ENCODE measurements around the gene DHRSX. TPM values are rescaled to one million over a fixed set of nuclear protein-coding genes. Genes with fewer than 3 reads are reported as not detected.
"Not testable (repeated sequence)": the region's sequence is repeated elsewhere in the genome, so short reads cannot be mapped to it uniquely, and the experiment has no call there.

The DHRSX gene
- total and polyA plus RNA-seq, 2 donors from 2014 or later = 26.4 to 30.0 TPM

DNA sequence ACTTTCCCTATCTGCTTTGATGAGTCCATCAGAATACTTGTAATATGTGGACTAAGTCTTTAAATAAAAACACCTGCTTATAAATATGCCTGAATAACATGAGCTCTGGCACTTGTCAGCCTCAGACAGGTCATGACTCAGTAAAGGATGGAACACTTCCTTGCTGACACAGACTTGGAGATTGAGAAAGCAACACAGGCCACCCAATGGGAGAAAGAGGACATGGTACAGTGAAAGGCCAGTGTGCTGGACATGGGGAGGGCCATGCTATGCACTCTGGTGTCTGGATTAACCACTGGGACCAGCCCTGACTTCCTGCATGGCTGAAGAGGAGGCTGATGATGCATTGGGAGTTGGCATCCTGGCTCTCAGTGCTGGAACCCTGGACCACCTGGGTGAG is 149.5 kb downstream of the DHRSX start:
- no peaks in the 10 kb centered on the region for H3K9me3 ChIP-seq (ENCODE audit: control insufficient read depth in 2 of 3, insufficient read depth in 1 of 3, low read length in 3 of 3)
- TF ChIP-seq, protein P1, sequence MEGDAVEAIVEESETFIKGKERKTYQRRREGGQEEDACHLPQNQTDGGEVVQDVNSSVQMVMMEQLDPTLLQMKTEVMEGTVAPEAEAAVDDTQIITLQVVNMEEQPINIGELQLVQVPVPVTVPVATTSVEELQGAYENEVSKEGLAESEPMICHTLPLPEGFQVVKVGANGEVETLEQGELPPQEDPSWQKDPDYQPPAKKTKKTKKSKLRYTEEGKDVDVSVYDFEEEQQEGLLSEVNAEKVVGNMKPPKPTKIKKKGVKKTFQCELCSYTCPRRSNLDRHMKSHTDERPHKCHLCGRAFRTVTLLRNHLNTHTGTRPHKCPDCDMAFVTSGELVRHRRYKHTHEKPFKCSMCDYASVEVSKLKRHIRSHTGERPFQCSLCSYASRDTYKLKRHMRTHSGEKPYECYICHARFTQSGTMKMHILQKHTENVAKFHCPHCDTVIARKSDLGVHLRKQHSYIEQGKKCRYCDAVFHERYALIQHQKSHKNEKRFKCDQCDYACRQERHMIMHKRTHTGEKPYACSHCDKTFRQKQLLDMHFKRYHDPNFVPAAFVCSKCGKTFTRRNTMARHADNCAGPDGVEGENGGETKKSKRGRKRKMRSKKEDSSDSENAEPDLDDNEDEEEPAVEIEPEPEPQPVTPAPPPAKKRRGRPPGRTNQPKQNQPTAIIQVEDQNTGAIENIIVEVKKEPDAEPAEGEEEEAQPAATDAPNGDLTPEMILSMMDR (IDR thresholded peaks at IDR 0.05; ENCODE audit: borderline replicate concordance, extremely low read depth, insufficient read depth) = no peak
- no peak for DNase-seq
- no peaks in the 10 kb centered on the region for H3K27me3 ChIP-seq (ENCODE audit: control insufficient read depth, insufficient read depth, low read length)
- H3K4me3 ChIP-seq (ENCODE audit: low read length in 3 of 3) = no peak overlapping the region
- H3K9ac ChIP-seq (ENCODE audit: low read length in 3 of 3) = no peak overlapping the region
- H3K36me3 ChIP-seq (ENCODE audit: control insufficient read depth in 2 of 3, insufficient read depth in 3 of 3, low read length in 3 of 3) = no peaks in the 10 kb centered on the region
- FAIRE-seq = no peak
- no peak overlapping the region for H3K27ac ChIP-seq (ENCODE audit: low read depth in 2 of 2, low read length in 2 of 2)
- H3K4me1 ChIP-seq (ENCODE audit: control insufficient read depth in 2 of 3, insufficient read depth in 2 of 3, low read depth in 1 of 3, low read length in 3 of 3) = no peaks in the 10 kb centered on the region
- intact Hi-C loops (cut with DNase I) = no loop called here

DNA sequence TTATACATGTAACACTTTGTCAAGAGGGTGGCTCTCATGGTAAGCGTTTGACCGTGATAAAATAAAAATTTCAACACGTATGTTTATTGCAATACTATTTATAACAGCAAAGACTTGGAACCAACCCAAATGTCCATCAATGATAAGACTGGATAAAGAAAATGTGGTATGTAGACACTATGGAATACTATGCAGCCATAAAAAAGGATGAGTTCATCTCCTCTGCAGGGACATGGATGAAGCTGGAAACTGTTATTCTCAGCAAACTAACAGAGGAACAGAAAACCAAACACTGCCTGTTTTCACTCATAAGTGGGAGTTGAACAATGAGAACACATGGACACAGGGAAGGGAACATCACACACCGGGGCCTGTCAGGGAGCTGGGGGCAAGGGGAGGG is 150.1 kb downstream of the DHRSX start:
- DNase-seq; H3K27ac ChIP-seq (ENCODE audit: low read depth in 2 of 2, low read length in 2 of 2); H3K9me3 ChIP-seq (ENCODE audit: control insufficient read depth in 2 of 3, insufficient read depth in 1 of 3, low read length in 3 of 3); H3K4me1 ChIP-seq (ENCODE audit: control insufficient read depth in 2 of 3, insufficient read depth in 2 of 3, low read depth in 1 of 3, low read length in 3 of 3); FAIRE-seq; H3K27me3 ChIP-seq (ENCODE audit: control insufficient read depth, insufficient read depth, low read length); intact Hi-C loops (cut with DNase I); H3K36me3 ChIP-seq (ENCODE audit: control insufficient read depth in 2 of 3, insufficient read depth in 3 of 3, low read length in 3 of 3); H3K9ac ChIP-seq (ENCODE audit: low read length in 3 of 3); H3K4me3 ChIP-seq (ENCODE audit: low read length in 3 of 3): not testable (repeated sequence)

DNA sequence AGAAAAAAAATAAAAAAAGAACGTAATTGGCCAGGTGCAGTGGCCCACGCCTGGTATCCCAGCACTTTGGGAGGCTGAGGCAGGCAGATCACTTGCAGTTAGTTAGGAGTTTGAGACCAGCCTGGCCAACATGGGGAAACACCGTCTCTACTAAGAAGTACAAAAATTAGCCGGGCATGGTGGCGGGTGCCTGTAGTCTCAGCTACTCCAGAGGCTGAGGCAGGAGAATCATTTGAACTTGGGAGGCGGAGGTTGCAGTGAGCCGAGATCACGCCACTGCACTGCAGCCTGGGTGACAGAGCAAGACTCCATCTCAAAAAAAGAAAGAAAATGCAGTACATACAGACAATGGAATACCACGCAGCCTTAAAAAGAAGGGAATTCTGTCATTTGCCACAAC is 150.7 kb downstream of the DHRSX start:
- H3K9ac ChIP-seq (ENCODE audit: low read length in 3 of 3); H3K27ac ChIP-seq (ENCODE audit: low read depth in 2 of 2, low read length in 2 of 2); H3K9me3 ChIP-seq (ENCODE audit: control insufficient read depth in 2 of 3, insufficient read depth in 1 of 3, low read length in 3 of 3); H3K27me3 ChIP-seq (ENCODE audit: control insufficient read depth, insufficient read depth, low read length); intact Hi-C loops (cut with DNase I); H3K4me3 ChIP-seq (ENCODE audit: low read length in 3 of 3); H3K4me1 ChIP-seq (ENCODE audit: control insufficient read depth in 2 of 3, insufficient read depth in 2 of 3, low read depth in 1 of 3, low read length in 3 of 3); FAIRE-seq; H3K36me3 ChIP-seq (ENCODE audit: control insufficient read depth in 2 of 3, insufficient read depth in 3 of 3, low read length in 3 of 3); DNase-seq: not testable (repeated sequence)

DNA sequence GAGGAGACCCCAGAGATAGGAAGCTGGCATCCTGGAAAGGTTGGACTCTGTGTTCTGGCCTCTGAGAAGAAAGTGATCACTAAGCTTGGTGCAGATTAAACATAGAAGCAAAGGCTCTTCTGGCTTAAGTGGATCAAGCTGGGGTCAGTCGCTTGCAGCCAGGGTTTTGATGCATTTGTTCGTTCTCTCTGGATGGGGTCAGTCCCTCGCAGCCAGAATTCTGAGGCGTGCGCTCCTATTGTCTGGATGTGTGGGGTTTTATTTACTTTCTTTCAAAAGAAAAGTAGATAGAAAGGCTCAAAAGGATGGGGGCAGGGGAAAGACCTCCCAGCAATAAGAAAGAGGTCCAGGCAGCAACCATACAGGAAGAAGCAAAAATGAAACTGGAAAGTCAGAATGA is 152.6 kb downstream of the DHRSX start:
- no peak overlapping the region for H3K9ac ChIP-seq (ENCODE audit: low read length in 3 of 3)
- no peaks in the 10 kb centered on the region for H3K4me1 ChIP-seq (ENCODE audit: control insufficient read depth in 2 of 3, insufficient read depth in 2 of 3, low read depth in 1 of 3, low read length in 3 of 3)
- no peaks in the 10 kb centered on the region for H3K27me3 ChIP-seq (ENCODE audit: control insufficient read depth, insufficient read depth, low read length)
- no peaks in the 10 kb centered on the region for H3K36me3 ChIP-seq (ENCODE audit: control insufficient read depth in 2 of 3, insufficient read depth in 3 of 3, low read length in 3 of 3)
- no peaks in the 10 kb centered on the region for H3K9me3 ChIP-seq (ENCODE audit: control insufficient read depth in 2 of 3, insufficient read depth in 1 of 3, low read length in 3 of 3)
- DNase-seq = no peak
- FAIRE-seq = no peak
- TF ChIP-seq, protein P1 (IDR thresholded peaks at IDR 0.05; ENCODE audit: borderline replicate concordance, extremely low read depth, insufficient read depth) = no peak
- intact Hi-C loops (cut with DNase I) = no loop called here
- H3K27ac ChIP-seq (ENCODE audit: low read depth in 2 of 2, low read length in 2 of 2) = no peak overlapping the region
- no peak overlapping the region for H3K4me3 ChIP-seq (ENCODE audit: low read length in 3 of 3)

DNA sequence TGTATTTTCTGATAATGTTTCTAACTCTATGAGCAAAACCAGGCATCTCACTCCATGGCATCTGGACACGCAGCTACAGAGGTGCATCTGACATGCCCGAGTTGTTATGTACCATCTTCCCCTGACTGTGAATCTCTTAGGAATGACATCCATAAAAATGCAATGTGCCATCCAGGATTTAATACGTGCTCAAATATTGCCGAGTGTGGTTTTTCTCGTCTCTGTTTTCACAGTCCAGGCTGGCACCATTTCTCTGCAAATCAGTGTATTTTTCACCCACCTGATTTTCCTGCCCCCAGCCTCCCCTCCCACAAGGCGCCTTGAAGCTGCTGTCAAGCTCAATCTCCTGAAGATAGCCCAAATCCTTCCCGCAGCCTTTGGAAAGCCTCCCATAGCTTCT is 154.6 kb downstream of the DHRSX start:
- Histone ChIP-seq H3K4me3 (ENCODE audit: low read length in 3 of 3) (no peak overlapping the region), H3K4me1 (ENCODE audit: control insufficient read depth in 2 of 3, insufficient read depth in 2 of 3, low read depth in 1 of 3, low read length in 3 of 3) (no peaks in the 10 kb centered on the region), H3K27ac (ENCODE audit: low read depth in 2 of 2, low read length in 2 of 2) (no peak overlapping the region), H3K27me3 (ENCODE audit: control insufficient read depth, insufficient read depth, low read length) (no peaks in the 10 kb centered on the region), H3K9ac (ENCODE audit: low read length in 3 of 3) (no peak overlapping the region), H3K9me3 (ENCODE audit: control insufficient read depth in 2 of 3, insufficient read depth in 1 of 3, low read length in 3 of 3) (no peaks in the 10 kb centered on the region), H3K36me3 (ENCODE audit: control insufficient read depth in 2 of 3, insufficient read depth in 3 of 3, low read length in 3 of 3) (no peaks in the 10 kb centered on the region)
- TF ChIP-seq, protein P1 (IDR thresholded peaks at IDR 0.05; ENCODE audit: borderline replicate concordance, extremely low read depth, insufficient read depth) = no peak
- no peak for DNase-seq
- no peak for FAIRE-seq
- intact Hi-C loops (cut with DNase I) = no loop called here
